H9 (cell line): Measurements from ENCODE around the gene SLC24A3. TPM values are rescaled to one million over a fixed set of nuclear protein-coding genes. Genes with fewer than 3 reads are reported as not detected.

ENCODE experiments used
- DNase-seq: peaks from one replicate; pipeline ENCODE4 v3.0.0-alpha.2; 2017
- H2AFZ ChIP-seq: one replicate; pipeline ENCODE4 v1.6.1; 2013; ENCODE audit warnings: mild to moderate bottlenecking, low read length, control low read depth, moderate library complexity
- H2AK5ac ChIP-seq: 2 replicates; pipeline ENCODE4 v1.6.1; 2013; ENCODE audit warnings: low read length, control low read depth, mixed read lengths; ENCODE audit not compliant: insufficient read length
- H2BK120ac ChIP-seq: one replicate; pipeline ENCODE4 v1.6.1; 2013; ENCODE audit warnings: low read depth, mild to moderate bottlenecking, low read length, control low read depth, inconsistent platforms; ENCODE audit not compliant: poor library complexity, severe bottlenecking
- H2BK12ac ChIP-seq: 2 replicates; pipeline ENCODE4 v1.6.1; 2013; ENCODE audit warnings: low read length, control low read depth, mixed read lengths, low read depth; ENCODE audit not compliant: insufficient read length
- H2BK15ac ChIP-seq: 2 replicates; pipeline ENCODE4 v1.6.1; 2013; ENCODE audit warnings: low read depth, low read length, control low read depth
- H2BK20ac ChIP-seq: one replicate; pipeline ENCODE4 v1.6.1; 2013; ENCODE audit warnings: low read depth, mild to moderate bottlenecking, low read length, control low read depth, inconsistent platforms; ENCODE audit not compliant: poor library complexity, severe bottlenecking
- H2BK5ac ChIP-seq: 2 replicates; pipeline ENCODE4 v1.6.1; 2013; ENCODE audit warnings: low read length, control low read depth, mixed read lengths; ENCODE audit not compliant: insufficient read length
- H3K14ac ChIP-seq: 2 replicates; pipeline ENCODE4 v1.6.1; 2013; ENCODE audit warnings: low read length, control low read depth; ENCODE audit not compliant: insufficient read depth
- H3K18ac ChIP-seq: 2 replicates; pipeline ENCODE4 v1.6.1; 2013; ENCODE audit warnings: low read depth, mild to moderate bottlenecking, mixed read lengths, low read length, control low read depth; ENCODE audit not compliant: insufficient read length
- H3K23ac ChIP-seq: 2 replicates; pipeline ENCODE4 v1.6.1; 2013; ENCODE audit warnings: low read length, control low read depth, mixed read lengths, low read depth; ENCODE audit not compliant: insufficient read length
- H3K23me2 ChIP-seq: 2 replicates; pipeline ENCODE4 v1.6.1; 2013; ENCODE audit warnings: low read depth, mild to moderate bottlenecking, mixed read lengths, low read length, control low read depth; ENCODE audit not compliant: insufficient read length, poor library complexity, severe bottlenecking
- H3K27ac ChIP-seq: 2 replicates; pipeline ENCODE4 v1.5.1; 2013; ENCODE audit warnings: low read length, control low read depth, mixed read lengths, low read depth; ENCODE audit not compliant: insufficient read length
- H3K27me3 ChIP-seq: 2 replicates; pipeline ENCODE4 v1.6.1; 2013; ENCODE audit warnings: low read length, control low read depth, inconsistent platforms; ENCODE audit not compliant: insufficient read depth
- H3K4ac ChIP-seq: 2 replicates; pipeline ENCODE4 v1.6.1; 2013; ENCODE audit warnings: low read depth, mild to moderate bottlenecking, control low read depth, inconsistent platforms, low read length, moderate library complexity
- H3K4me1 ChIP-seq: 2 replicates; pipeline ENCODE4 v1.6.1; 2013; ENCODE audit warnings: low read length, control low read depth, inconsistent platforms; ENCODE audit not compliant: insufficient read depth
- H3K4me2 ChIP-seq: 2 replicates; pipeline ENCODE4 v1.6.1; 2013; ENCODE audit warnings: low read length, control low read depth, mixed read lengths; ENCODE audit not compliant: insufficient read length, insufficient read depth
- H3K56ac ChIP-seq: 2 replicates; pipeline ENCODE4 v1.6.1; 2013; ENCODE audit warnings: low read depth, mild to moderate bottlenecking, mixed read lengths, low read length, control low read depth; ENCODE audit not compliant: insufficient read length
- H3K79me1 ChIP-seq: 2 replicates; pipeline ENCODE4 v1.6.1; 2013; ENCODE audit warnings: low read depth, mild to moderate bottlenecking, moderate library complexity, low read length, control low read depth, inconsistent platforms; ENCODE audit not compliant: insufficient read depth, poor library complexity, severe bottlenecking
- H3K79me2 ChIP-seq: 2 replicates; pipeline ENCODE4 v1.6.1; 2013; ENCODE audit warnings: low read length, control low read depth, inconsistent platforms; ENCODE audit not compliant: insufficient read depth
- H3K9ac ChIP-seq: 2 replicates; pipeline ENCODE4 v1.6.1; 2013; ENCODE audit warnings: low read length, control low read depth, mixed read lengths; ENCODE audit not compliant: insufficient read length; ENCODE audit errors: extremely low read depth
- H3K9me3 ChIP-seq: one replicate; pipeline ENCODE4 v1.6.1; 2013; ENCODE audit warnings: low read depth, low read length, inconsistent platforms; ENCODE audit not compliant: control insufficient read depth
- H3T11ph ChIP-seq: one replicate; pipeline ENCODE4 v1.6.1; 2013; ENCODE audit warnings: mild to moderate bottlenecking, low read length, control low read depth, inconsistent platforms
- H4K20me1 ChIP-seq: one replicate; pipeline ENCODE4 v1.6.1; 2013; ENCODE audit not compliant: control insufficient read depth, insufficient read length, insufficient read depth
- H4K5ac ChIP-seq: 2 replicates; pipeline ENCODE4 v1.6.1; 2013; ENCODE audit warnings: low read depth, mild to moderate bottlenecking, mixed read lengths, low read length, control low read depth; ENCODE audit not compliant: insufficient read length
- H4K8ac ChIP-seq: replicated peaks from 2 replicates; pipeline ENCODE4 v1.6.1; 2013; ENCODE audit warnings: low read length, control low read depth, mixed read lengths, low read depth; ENCODE audit not compliant: insufficient read length
- H4K91ac ChIP-seq: 2 replicates; pipeline ENCODE4 v1.6.1; 2013; ENCODE audit warnings: low read depth, mild to moderate bottlenecking, moderate library complexity, mixed read lengths, low read length, control low read depth; ENCODE audit not compliant: insufficient read length
- H3K27ac Mint-ChIP-seq, 3 experiments: 2 replicates in 2 of 3; 3 replicates in 1 of 3; pipeline ENCODE4 v1.8.0; 2020 to 2021; ENCODE audit warnings: mixed read lengths in 3 of 3, mild to moderate bottlenecking in 1 of 3, moderate library complexity in 1 of 3
- H3K27me3 Mint-ChIP-seq: 2 replicates; pipeline ENCODE4 v1.8.0; 2021; ENCODE audit warnings: low read depth, mild to moderate bottlenecking, moderate library complexity, mixed read lengths
- H3K36me3 Mint-ChIP-seq, 3 experiments: 2 replicates in 2 of 3; 3 replicates in 1 of 3; pipeline ENCODE4 v1.8.0; 2020 to 2021; ENCODE audit warnings: low read depth in 3 of 3, mixed read lengths in 3 of 3; ENCODE audit not compliant: insufficient read depth in 1 of 3
- H3K4me1 Mint-ChIP-seq, 2 experiments: 2 replicates each; pipeline ENCODE4 v1.8.0; 2020; ENCODE audit warnings: mixed read lengths in 2 of 2
- H3K4me3 Mint-ChIP-seq, 2 experiments: 2 replicates in 1 of 2; 3 replicates in 1 of 2; pipeline ENCODE4 v1.8.0; 2020 to 2021; ENCODE audit warnings: mild to moderate bottlenecking in 2 of 2, mixed read lengths in 2 of 2, moderate library complexity in 1 of 2
- H3K9me3 Mint-ChIP-seq, 2 experiments: 2 replicates in 1 of 2; 3 replicates in 1 of 2; pipeline ENCODE4 v1.8.0; 2020; ENCODE audit warnings: mild to moderate bottlenecking in 2 of 2, mixed read lengths in 2 of 2, moderate library complexity in 1 of 2
- CTCF ChIP-seq: fragments of 200-600 bp; sonication (generic); conservative IDR thresholded peaks from 3 replicates; pipeline ENCODE4 v1.8.0; 2021; ENCODE audit warnings: antibody characterized with exemption, mild to moderate bottlenecking
- WGBS: extraction: QIAGEN DNeasy Blood & Tissue Kit; methylation state at CpG from one replicate; pipeline ENCODE4 v1.1.7; 2013; ENCODE audit warnings: missing lambda C conversion rate, low lambda C conversion rate, mixed read lengths; ENCODE audit not compliant: insufficient read length; ENCODE audit errors: extremely low coverage; 5-methylcytosine and 5-hydroxymethylcytosine counted together
- total RNA-seq: library from RNA; stranded (reverse); gene quantifications from 2 replicates; pipeline ENCODE4 v1.2.1, GENCODE V29; 2021

Gene SLC24A3
- total RNA-seq, 1 experiment from 2014 or later, result 0.83 TPM

GRCh38 chr20:19431316-19431700 is 218.9 kb downstream of the SLC24A3 start:
- no peaks in the 10 kb centered on the region; the same call in 1 of the 2 replicates for H3K4me1 ChIP-seq
- WGBS, result no CpG with 5 or more reads among the region's 4 CpGs
- no peak overlapping the region for H4K8ac ChIP-seq
- no peak overlapping the region for H3K27ac ChIP-seq
- H2BK120ac ChIP-seq, result no peak overlapping the region
- no peaks in the 10 kb centered on the region for H3K27me3 ChIP-seq
- no peaks in the 10 kb centered on the region for H3K36me3 Mint-ChIP-seq
- H4K91ac ChIP-seq, result no peak overlapping the region
- H3K4ac ChIP-seq, result no peak overlapping the region
- no peak overlapping the region for H2BK15ac ChIP-seq
- H3K4me1 Mint-ChIP-seq, result peaks cover 15 to 35% of the 10 kb centered on the region in 2 experiments
- no peak overlapping the region for H3K9ac ChIP-seq
- H2BK5ac ChIP-seq, result no peak overlapping the region
- H4K5ac ChIP-seq, result no peak overlapping the region
- H3K9me3 ChIP-seq, result no peaks in the 10 kb centered on the region
- no peaks in the 10 kb centered on the region for H3K9me3 Mint-ChIP-seq
- no peaks in the 10 kb centered on the region for H3K79me1 ChIP-seq
- H3K18ac ChIP-seq, result no peak overlapping the region
- H2AK5ac ChIP-seq, result no peak overlapping the region
- H3K4me2 ChIP-seq, result no peak overlapping the region
- TF ChIP-seq CTCF, result no peak
- no peak overlapping the region for H3K4me3 Mint-ChIP-seq
- H3K14ac ChIP-seq, result no peak overlapping the region
- no peak overlapping the region for H2BK12ac ChIP-seq
- H3K23ac ChIP-seq, result no peak overlapping the region
- H3T11ph ChIP-seq, result no peak overlapping the region
- no peaks in the 10 kb centered on the region for H3K79me2 ChIP-seq
- no peaks in the 10 kb centered on the region for H3K23me2 ChIP-seq
- DNase-seq, result no peak
- peaks cover 1% of the 10 kb centered on the region; the same call in 1 of the 2 replicates for H3K27me3 Mint-ChIP-seq
- H2BK20ac ChIP-seq, result no peak overlapping the region
- H2AFZ ChIP-seq, result no peak overlapping the region
- H3K27ac Mint-ChIP-seq, result no peak overlapping the region
- no peaks in the 10 kb centered on the region for H4K20me1 ChIP-seq
- no peak overlapping the region for H3K56ac ChIP-seq
